Ovary (tissue), 9 donors: ENCODE data around the gene INHA. TPM values are rescaled to one million over a fixed set of nuclear protein-coding genes. Genes with fewer than 3 reads are reported as not detected.

ENCODE experiments used
- DNase-seq, 5 donors: peaks; one replicate each; pipeline ENCODE4 v3.0.0-alpha.2; 2019 to 2020
- H3K27ac ChIP-seq, 2 donors: fragments of 200-600 bp; one replicate each; pipeline versions ENCODE4 v1.5.1 to v1.8.0; 2019 to 2022
- H3K27me3 ChIP-seq: fragments of 200-600 bp; one replicate; pipeline ENCODE4 v1.8.0; 2022
- H3K36me3 ChIP-seq: fragments of 200-600 bp; sonication (generic); one replicate; pipeline ENCODE4 v1.5.1; 2019
- H3K4me1 ChIP-seq: one replicate; pipeline ENCODE4 v1.8.1; 2013; ENCODE audit warnings: mild to moderate bottlenecking, moderate library complexity; ENCODE audit not compliant: insufficient read depth
- H3K4me3 ChIP-seq: fragments of 200-600 bp; sonication (generic); one replicate; pipeline ENCODE4 v1.5.1; 2017
- H3K9me3 ChIP-seq, 2 donors: fragments of 200-600 bp in 1 of 2; sonication (generic) in 1 of 2; one replicate each; pipeline versions ENCODE4 v1.5.1 to v1.8.1; 2013 to 2019; ENCODE audit warnings: mild to moderate bottlenecking in 1 of 2, moderate library complexity in 1 of 2
- EP300 ChIP-seq: sonication (generic); formaldehyde crosslinking; IDR thresholded peaks from one replicate; pipeline ENCODE4 v1.6.1; 2017; ENCODE audit warnings: antibody characterized with exemption
- POLR2A ChIP-seq: fragments of 450-650 bp; IDR thresholded peaks from one replicate; pipeline ENCODE4 v1.6.1; 2017; ENCODE audit warnings: antibody characterized with exemption, mild to moderate bottlenecking, moderate library complexity
- WGBS, 3 donors: extraction: QIAGEN DNeasy Blood & Tissue Kit in 1 of 3; methylation state at CpG; one replicate each; pipeline versions ENCODE4 v1.1.5 to v1.1.7; 2013 to 2017; 5-methylcytosine and 5-hydroxymethylcytosine counted together
- intact Hi-C, 4 donors: fragments of 100-400 bp; cut with DNase I; formaldehyde crosslinking; loops; one replicate each; pipeline versions ENCODE4 v1.11.0 to v1.15.1; 2022 to 2023
- polyA plus RNA-seq, 2 donors: library from polyadenylated mRNA; stranded (reverse); fragments of 200-250 nt in 1 of 2; fragments of 350-450 nt in 1 of 2; fragmentation: Illumina TruSeq in 1 of 2; extraction: RNeasy Lipid Tissue Mini Kit (QIAGEN cat#74804) in 1 of 2; gene quantifications; one replicate each; pipeline ENCODE4 v1.2.3, GENCODE V29; 2013 to 2014
- total RNA-seq, 7 donors: library from RNA; depleted of rRNA in 2 of 7; stranded (reverse); fragments of >200 nt in 2 of 7; fragmentation: NEBNext Ultra II Directional in 3 of 7; extraction: Animal tissue kit (Norgen Biotek cat#: 25700) in 3 of 7; gene quantifications; one replicate each; pipeline versions ENCODE4 v1.1.0 to v1.2.4, GENCODE V29; 2016 to 2023
- TF ChIP-seq, protein P1 (sequence below), 3 donors: fragments of 450-650 bp in 2 of 3; fragments of 200-600 bp in 1 of 3; IDR thresholded peaks; one replicate each; pipeline versions ENCODE4 v1.5.1 to v1.8.0; 2016 to 2022; ENCODE audit warnings: antibody characterized with exemption in 3 of 3, mild to moderate bottlenecking in 1 of 3
- donor health status: DM: no; HTN: no; CAD: no; lungs with moderate emphysema.
- donor health status: DM: no; HTN: no; CAD: no.
- donor health status: Bipolar disorder and iron deficiency.
- donor health status: DM: yes; HTN: yes; CAD: no.
- donor health status: DM: no; HTN: no; CAD: no.
- donor health status: DM: yes; HTN: yes; CAD: no.

The INHA gene
- total and polyA plus RNA-seq, 9 donors, result 38.4 to 165 (median 79.4) TPM

DNA sequence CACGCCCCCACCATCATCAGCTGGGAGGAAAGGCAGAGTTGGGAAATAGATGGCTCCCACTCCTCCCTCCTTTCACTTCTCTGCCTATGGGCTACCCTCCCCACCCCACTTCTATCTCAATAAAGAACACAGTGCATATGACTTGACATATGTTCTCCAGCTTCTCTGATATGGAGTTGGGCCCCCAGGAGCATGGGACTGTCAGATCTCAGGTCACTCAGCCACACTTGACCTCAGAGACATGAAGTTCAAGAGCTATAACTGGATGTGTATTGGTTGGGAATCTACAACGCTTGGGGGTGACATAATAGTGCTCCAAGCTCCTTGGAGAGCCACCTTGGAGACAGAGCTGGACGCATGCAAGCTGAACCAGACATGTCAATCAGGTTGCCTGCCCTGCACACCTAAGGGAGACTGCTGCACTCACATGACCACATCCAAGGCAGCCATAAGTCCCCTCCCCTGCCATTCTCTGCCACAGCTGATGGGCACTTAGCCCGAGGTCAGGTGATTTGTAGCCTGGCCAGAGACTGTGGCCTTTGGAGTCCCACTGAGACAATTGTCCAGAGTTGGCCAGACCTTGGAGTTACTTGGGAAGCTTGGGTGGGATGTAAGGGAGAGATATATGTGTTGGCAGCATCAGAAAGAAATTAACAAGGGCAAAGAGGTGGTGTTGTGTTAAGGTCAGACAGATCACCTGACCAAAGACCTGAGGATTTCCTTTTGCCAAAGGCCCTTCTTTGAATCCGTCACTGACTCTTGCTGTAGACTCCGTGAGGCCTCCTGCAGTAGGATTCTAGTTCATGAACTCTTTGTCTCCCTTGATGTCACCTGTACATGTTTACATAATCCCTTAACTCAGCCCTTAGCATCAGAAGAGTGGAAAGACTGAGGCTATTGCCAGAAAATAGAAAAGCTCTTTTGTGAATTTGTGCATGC is 3.7 kb downstream of the INHA start:
- Histone ChIP-seq H3K4me1 (peaks cover 9% of the 10 kb centered on the region), H3K27ac (peak overlapping the region; percentile 14 to 54), H3K9me3 (no peaks in the 10 kb centered on the region), H3K27me3 (no peaks in the 10 kb centered on the region), H3K4me3 (no peak overlapping the region), H3K36me3 (no peaks in the 10 kb centered on the region)
- TF ChIP-seq EP300, result no peak
- TF ChIP-seq, protein P1, sequence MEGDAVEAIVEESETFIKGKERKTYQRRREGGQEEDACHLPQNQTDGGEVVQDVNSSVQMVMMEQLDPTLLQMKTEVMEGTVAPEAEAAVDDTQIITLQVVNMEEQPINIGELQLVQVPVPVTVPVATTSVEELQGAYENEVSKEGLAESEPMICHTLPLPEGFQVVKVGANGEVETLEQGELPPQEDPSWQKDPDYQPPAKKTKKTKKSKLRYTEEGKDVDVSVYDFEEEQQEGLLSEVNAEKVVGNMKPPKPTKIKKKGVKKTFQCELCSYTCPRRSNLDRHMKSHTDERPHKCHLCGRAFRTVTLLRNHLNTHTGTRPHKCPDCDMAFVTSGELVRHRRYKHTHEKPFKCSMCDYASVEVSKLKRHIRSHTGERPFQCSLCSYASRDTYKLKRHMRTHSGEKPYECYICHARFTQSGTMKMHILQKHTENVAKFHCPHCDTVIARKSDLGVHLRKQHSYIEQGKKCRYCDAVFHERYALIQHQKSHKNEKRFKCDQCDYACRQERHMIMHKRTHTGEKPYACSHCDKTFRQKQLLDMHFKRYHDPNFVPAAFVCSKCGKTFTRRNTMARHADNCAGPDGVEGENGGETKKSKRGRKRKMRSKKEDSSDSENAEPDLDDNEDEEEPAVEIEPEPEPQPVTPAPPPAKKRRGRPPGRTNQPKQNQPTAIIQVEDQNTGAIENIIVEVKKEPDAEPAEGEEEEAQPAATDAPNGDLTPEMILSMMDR (IDR thresholded peaks at IDR 0.05), result no peak
- TF ChIP-seq POLR2A, result no peak
- peak in 1 of 5 donors; percentile 11 for DNase-seq
- WGBS, 3 donors, result 91 to 92% (median 91%) methylated on average over 6 of the region's 6 CpGs
- intact Hi-C loops, result no loop called here

DNA sequence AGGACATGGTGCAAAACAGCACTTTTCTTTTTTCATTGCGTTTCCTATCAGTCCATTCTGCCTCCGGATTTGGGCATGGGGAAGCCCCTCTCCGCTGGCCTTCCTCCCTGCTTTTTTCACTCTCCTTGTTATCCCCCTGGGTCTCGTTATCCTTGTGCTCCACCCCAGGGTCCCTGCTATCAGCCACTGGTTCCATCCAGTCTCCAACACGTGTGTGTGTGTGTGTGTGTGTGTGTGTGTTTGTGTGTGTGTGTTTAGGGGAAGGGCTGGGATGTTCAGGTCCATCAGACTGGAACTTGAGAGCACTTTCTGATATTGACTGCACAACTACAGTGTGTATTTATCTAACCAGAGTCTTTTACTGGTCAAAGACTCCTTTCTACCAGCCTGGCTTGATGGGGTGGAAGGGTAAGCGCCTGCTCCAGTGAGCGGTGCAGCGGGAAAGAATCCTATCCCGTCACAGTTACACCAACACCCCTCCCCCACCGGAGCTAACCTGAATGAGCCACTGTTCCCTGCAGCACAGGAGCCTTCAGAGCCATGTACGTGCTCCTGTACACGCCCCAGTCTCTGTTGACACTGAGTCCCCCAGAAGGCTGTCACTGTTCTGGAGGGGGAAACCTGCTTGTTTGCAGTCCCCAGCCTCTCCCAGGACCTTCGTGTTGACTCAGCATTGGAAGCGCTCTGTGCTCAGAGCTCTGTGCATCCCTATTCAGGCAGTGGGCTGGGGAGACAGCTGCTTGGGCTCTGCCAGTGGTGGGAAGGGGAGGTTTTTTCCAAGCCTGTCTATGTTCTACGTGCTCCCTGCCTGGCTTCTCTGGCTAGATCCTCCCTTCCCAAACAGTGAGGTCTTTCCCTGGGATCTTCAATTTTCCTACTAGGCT is 4.6 kb downstream of the INHA start:
- intact Hi-C loops, result no loop called here
- WGBS, 3 donors, result 13 to 28% (median 13%) methylated on average over 15 of the region's 15 CpGs
- H3K4me3 ChIP-seq, result no peak overlapping the region
- TF ChIP-seq EP300, result no peak
- TF ChIP-seq POLR2A, result no peak
- TF ChIP-seq, protein P1 (IDR thresholded peaks at IDR 0.05), result no peak
- peak overlapping the region; percentile 31 to 54 for H3K27ac ChIP-seq
- H3K27me3 ChIP-seq, result no peaks in the 10 kb centered on the region
- H3K36me3 ChIP-seq, result no peaks in the 10 kb centered on the region
- peaks cover 9% of the 10 kb centered on the region for H3K4me1 ChIP-seq
- peak; percentile 70 to 75 (median 71) for DNase-seq
- H3K9me3 ChIP-seq, result no peaks in the 10 kb centered on the region

DNA sequence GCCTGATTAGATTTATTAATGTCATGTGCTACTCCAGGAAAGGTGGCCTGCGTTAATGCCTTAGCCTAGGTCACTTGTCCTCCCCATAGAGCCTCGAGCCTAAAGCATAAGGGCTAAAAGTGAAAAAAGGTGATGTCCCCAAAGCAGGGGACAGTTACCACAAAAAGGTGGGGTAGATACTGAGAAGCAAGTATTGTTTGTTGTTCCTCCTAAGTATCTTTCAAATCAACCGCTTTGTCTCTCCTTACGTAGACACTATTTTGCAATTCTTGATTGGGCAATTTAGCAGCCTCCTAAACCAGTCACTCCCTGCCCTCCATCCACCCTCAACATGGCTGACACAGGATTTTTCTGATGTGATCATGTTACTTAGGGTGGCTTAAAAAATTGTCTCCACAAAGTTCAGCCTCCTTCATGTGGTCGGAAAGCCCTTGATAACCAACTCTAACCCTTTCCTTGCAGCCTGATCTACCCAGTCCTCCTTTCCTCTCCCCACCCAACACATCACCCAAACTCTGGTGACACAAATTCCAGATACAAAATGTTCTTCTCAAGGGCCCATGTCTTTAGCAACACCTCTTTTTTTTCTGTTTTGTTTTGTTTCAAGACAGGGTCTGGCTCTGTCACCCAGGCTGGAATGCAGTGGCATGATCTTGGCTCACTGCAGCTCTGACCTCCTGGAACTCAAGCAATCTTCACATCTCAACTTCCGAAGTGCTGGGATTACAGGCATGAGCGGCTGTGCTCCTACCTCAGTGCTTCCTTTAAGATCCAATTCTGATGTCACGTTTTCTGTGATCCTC is 6.9 kb downstream of the INHA start:
- Histone ChIP-seq H3K4me3 (no peak overlapping the region), H3K4me1 (peaks cover 6% of the 10 kb centered on the region), H3K27me3 (no peaks in the 10 kb centered on the region), H3K9me3 (no peaks in the 10 kb centered on the region), H3K36me3 (no peaks in the 10 kb centered on the region), H3K27ac (no peak overlapping the region)
- 84 to 88% (median 87%) methylated on average over 8 of the region's 8 CpGs for WGBS, 3 donors
- TF ChIP-seq POLR2A (no peak), EP300 (no peak)
- TF ChIP-seq, protein P1 (IDR thresholded peaks at IDR 0.05), result no peak
- no peak for DNase-seq
- intact Hi-C loops, result no loop called here

DNA sequence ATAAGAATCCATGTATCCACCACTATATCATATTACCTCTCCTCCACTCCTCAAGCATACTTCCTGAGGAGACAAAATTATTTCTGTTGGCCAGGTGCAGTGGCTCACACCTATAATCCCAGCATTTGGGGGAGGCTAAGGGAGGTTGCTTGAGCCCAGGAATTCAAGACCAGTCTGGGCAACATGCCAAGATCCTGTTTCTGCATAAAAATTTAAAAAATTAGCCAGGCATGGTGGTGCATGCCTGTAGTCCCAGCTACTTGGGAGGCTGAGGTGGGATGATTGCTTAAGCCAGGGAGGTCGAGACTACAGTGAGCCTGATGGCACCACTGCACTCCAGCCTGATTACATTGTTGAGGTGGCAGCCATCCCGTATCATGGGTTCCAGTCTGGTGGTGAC is 9.2 kb downstream of the INHA start:
- no peak for DNase-seq
- no peaks in the 10 kb centered on the region for H3K36me3 ChIP-seq
- intact Hi-C loops, result no loop called here
- WGBS, 3 donors, result 65 to 80% (median 70%) methylated on average over 2 of the region's 2 CpGs
- H3K27ac ChIP-seq, result no peak overlapping the region
- TF ChIP-seq, protein P1 (IDR thresholded peaks at IDR 0.05), result no peak
- TF ChIP-seq POLR2A, result no peak
- no peak for TF ChIP-seq EP300
- no peaks in the 10 kb centered on the region for H3K27me3 ChIP-seq
- H3K4me1 ChIP-seq, result no peaks in the 10 kb centered on the region
- H3K9me3 ChIP-seq, result no peaks in the 10 kb centered on the region
- no peak overlapping the region for H3K4me3 ChIP-seq
